ENCODE results near the gene ADAM30. TPM values are rescaled to one million over a fixed set of nuclear protein-coding genes. Genes with fewer than 3 reads are reported as not detected.

The ADAM30 gene
- total RNA-seq, 4 donors from 2014 or later: not detected

- Histone ChIP-seq H3K27me3 (no peaks in the 10 kb centered on the region), H3K9me3 (no peaks in the 10 kb centered on the region), H3K4me3 (no peak overlapping the region), H3K27ac (no peak overlapping the region), H3K36me3 (no peaks in the 10 kb centered on the region), H3K4me1 (no peaks in the 10 kb centered on the region)
- intact Hi-C loops (cut with DNase I; ENCODE audit: low total_unique reads) (no loop called here), in situ Hi-C loops (cut with MboI; ENCODE audit: low sequenced_read_pairs in 4 of 4) (no loop called here)
- ATAC-seq (no peak), DNase-seq (no peak)
- TF ChIP-seq CTCF (IDR thresholded peaks at IDR 0.05 in 4 of 5, conservative IDR thresholded peaks at IDR 0.05 in 1 of 5) (no peak), POLR2A (IDR thresholded peaks at IDR 0.05) (no peak)
Measured at GRCh38 chr1:119869995-119870394, 26.3 kb downstream of the ADAM30 start.

- no peak for ATAC-seq
- no peak overlapping the region for H3K4me3 ChIP-seq
- no peaks in the 10 kb centered on the region for H3K9me3 ChIP-seq
- no peak overlapping the region for H3K27ac ChIP-seq
- DNase-seq: no peak
- in situ Hi-C loops (cut with MboI; ENCODE audit: low sequenced_read_pairs in 4 of 4) (no loop called here), intact Hi-C loops (cut with DNase I; ENCODE audit: low total_unique reads) (no loop called here)
- H3K36me3 ChIP-seq: no peaks in the 10 kb centered on the region
- no peak for TF ChIP-seq CTCF (IDR thresholded peaks at IDR 0.05 in 4 of 5, conservative IDR thresholded peaks at IDR 0.05 in 1 of 5)
- TF ChIP-seq POLR2A (IDR thresholded peaks at IDR 0.05): no peak
- no peaks in the 10 kb centered on the region for H3K4me1 ChIP-seq
- no peaks in the 10 kb centered on the region for H3K27me3 ChIP-seq
Measured at GRCh38 chr1:119868176-119868575, 28.1 kb downstream of the ADAM30 start.

- H3K27ac ChIP-seq: no peak overlapping the region
- ATAC-seq (no peak), DNase-seq (no peak)
- H3K27me3 ChIP-seq: no peaks in the 10 kb centered on the region
- intact Hi-C loops (cut with DNase I; ENCODE audit: low total_unique reads): no loop called here
- in situ Hi-C loops (cut with MboI; ENCODE audit: low sequenced_read_pairs in 4 of 4): no loop called here
- no peaks in the 10 kb centered on the region for H3K36me3 ChIP-seq
- no peaks in the 10 kb centered on the region for H3K4me1 ChIP-seq
- TF ChIP-seq CTCF (IDR thresholded peaks at IDR 0.05 in 4 of 5, conservative IDR thresholded peaks at IDR 0.05 in 1 of 5) (no peak), POLR2A (IDR thresholded peaks at IDR 0.05) (no peak)
- no peak overlapping the region for H3K4me3 ChIP-seq
- no peaks in the 10 kb centered on the region for H3K9me3 ChIP-seq
Measured at GRCh38 chr1:119866451-119866850, 29.9 kb downstream of the ADAM30 start.

- no peak for TF ChIP-seq CTCF (IDR thresholded peaks at IDR 0.05 in 4 of 5, conservative IDR thresholded peaks at IDR 0.05 in 1 of 5)
- TF ChIP-seq POLR2A (IDR thresholded peaks at IDR 0.05): no peak
- DNase-seq (no peak), ATAC-seq (no peak)
- H3K4me3 ChIP-seq: no peak overlapping the region
- no peaks in the 10 kb centered on the region for H3K27me3 ChIP-seq
- in situ Hi-C loops (cut with MboI; ENCODE audit: low sequenced_read_pairs in 4 of 4) (no loop called here), intact Hi-C loops (cut with DNase I; ENCODE audit: low total_unique reads) (no loop called here)
- no peaks in the 10 kb centered on the region for H3K9me3 ChIP-seq
- H3K4me1 ChIP-seq: no peaks in the 10 kb centered on the region
- no peaks in the 10 kb centered on the region for H3K36me3 ChIP-seq
- H3K27ac ChIP-seq: no peak overlapping the region
Measured at GRCh38 chr1:119865627-119866026, 30.7 kb downstream of the ADAM30 start.

GRCh38 chr1:119862276-119862675 lies 34.0 kb downstream of the ADAM30 start:
- ATAC-seq (no peak), DNase-seq (no peak)
- no peaks in the 10 kb centered on the region for H3K9me3 ChIP-seq
- H3K4me1 ChIP-seq: no peaks in the 10 kb centered on the region
- no peak overlapping the region for H3K4me3 ChIP-seq
- no peak for TF ChIP-seq POLR2A (IDR thresholded peaks at IDR 0.05)
- TF ChIP-seq CTCF (IDR thresholded peaks at IDR 0.05 in 4 of 5, conservative IDR thresholded peaks at IDR 0.05 in 1 of 5): no peak
- in situ Hi-C loops (cut with MboI; ENCODE audit: low sequenced_read_pairs in 4 of 4) (no loop called here), intact Hi-C loops (cut with DNase I; ENCODE audit: low total_unique reads) (no loop called here)
- no peaks in the 10 kb centered on the region for H3K27me3 ChIP-seq
- no peak overlapping the region for H3K27ac ChIP-seq
- no peaks in the 10 kb centered on the region for H3K36me3 ChIP-seq
